Measurements from ENCODE around the gene DIP2C. TPM values are rescaled to one million over a fixed set of nuclear protein-coding genes. Genes with fewer than 3 reads are reported as not detected.

DIP2C gene
- total RNA-seq, 1 donor from 2014 or later, result 11.4 TPM

GRCh38 chr10:631266-631665, 58.2 kb downstream of the DIP2C start:
- DNase-seq (ENCODE audit: low read depth), result no peak
- TF ChIP-seq, protein P1, sequence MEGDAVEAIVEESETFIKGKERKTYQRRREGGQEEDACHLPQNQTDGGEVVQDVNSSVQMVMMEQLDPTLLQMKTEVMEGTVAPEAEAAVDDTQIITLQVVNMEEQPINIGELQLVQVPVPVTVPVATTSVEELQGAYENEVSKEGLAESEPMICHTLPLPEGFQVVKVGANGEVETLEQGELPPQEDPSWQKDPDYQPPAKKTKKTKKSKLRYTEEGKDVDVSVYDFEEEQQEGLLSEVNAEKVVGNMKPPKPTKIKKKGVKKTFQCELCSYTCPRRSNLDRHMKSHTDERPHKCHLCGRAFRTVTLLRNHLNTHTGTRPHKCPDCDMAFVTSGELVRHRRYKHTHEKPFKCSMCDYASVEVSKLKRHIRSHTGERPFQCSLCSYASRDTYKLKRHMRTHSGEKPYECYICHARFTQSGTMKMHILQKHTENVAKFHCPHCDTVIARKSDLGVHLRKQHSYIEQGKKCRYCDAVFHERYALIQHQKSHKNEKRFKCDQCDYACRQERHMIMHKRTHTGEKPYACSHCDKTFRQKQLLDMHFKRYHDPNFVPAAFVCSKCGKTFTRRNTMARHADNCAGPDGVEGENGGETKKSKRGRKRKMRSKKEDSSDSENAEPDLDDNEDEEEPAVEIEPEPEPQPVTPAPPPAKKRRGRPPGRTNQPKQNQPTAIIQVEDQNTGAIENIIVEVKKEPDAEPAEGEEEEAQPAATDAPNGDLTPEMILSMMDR (conservative IDR thresholded peaks at IDR 0.05; ENCODE audit: low read depth, low read length), result no peak
- no peak overlapping the region for H3K4me3 ChIP-seq (ENCODE audit: low read depth, low read length)

DNA sequence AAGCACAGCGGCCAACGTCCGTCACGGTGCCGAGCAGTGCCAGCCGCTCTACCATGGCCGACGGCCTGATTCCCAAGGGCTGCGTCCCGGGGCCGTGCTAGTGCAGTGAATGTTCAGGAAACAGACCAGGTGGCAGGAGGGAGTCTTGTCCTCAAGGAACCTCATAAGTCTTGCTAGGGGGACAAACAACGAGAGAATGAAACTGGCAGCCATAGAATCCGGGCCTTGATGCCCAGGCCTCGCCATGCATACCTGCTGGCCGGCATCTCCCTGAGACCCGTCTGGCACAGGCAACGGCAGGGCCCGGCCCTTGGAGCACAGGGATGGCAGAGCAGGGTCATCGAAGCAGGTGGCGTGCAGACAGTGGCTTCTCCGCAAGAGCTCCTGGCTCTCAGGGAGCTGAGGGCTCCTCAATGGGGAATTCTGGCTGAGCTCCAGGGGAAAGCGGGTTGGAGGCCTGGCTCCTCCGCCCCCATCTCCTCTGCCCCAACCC, 58.8 kb downstream of the DIP2C start:
- peak overlapping the region; percentile 24 for H3K4me3 ChIP-seq (ENCODE audit: low read depth, low read length)
- TF ChIP-seq, protein P1 (conservative IDR thresholded peaks at IDR 0.05; ENCODE audit: low read depth, low read length), result no peak
- no peak for DNase-seq (ENCODE audit: low read depth)

- TF ChIP-seq, protein P1 (conservative IDR thresholded peaks at IDR 0.05; ENCODE audit: low read depth, low read length), result no peak
- no peak for DNase-seq (ENCODE audit: low read depth)
Measured at GRCh38 chr10:629186-629998, 60.1 kb downstream of the DIP2C start.

DNA sequence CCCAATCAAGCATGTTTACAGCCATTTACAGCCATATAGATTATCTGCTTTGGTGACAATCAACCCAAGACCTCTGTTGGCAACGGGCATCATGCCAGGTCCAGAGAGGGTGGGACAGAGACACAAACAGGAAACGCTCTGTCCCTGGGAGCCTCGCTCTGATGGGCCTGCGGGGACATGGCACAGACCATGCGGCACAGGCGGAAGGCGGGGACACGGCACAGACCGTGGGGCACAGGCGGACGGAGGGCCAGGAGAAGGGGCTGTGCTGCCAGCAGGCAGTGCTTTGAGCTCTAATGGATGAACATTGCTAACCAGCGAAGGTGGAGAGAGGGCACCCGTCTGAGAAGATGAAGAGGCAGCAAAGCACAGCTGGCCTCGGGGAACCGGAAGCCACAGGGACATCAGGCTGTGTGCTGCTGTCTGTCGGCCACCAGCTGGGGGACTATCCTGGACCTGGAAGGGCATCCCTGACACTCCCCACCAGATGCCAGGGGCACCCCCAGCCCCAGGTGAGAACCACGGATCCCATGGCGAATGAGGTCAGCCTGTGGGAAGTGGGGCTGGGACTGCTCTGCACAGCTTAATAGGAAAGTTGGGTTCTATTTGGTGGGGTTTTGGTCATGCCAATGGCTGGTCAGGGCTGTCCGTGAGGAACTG, 61.0 kb downstream of the DIP2C start:
- TF ChIP-seq, protein P1 (conservative IDR thresholded peaks at IDR 0.05; ENCODE audit: low read depth, low read length), result no peak
- no peak for DNase-seq (ENCODE audit: low read depth)
- H3K4me3 ChIP-seq (ENCODE audit: low read depth, low read length), result no peak overlapping the region

More at GRCh38 chr10:629186-629998, 60.1 kb downstream of the DIP2C start:
- no peak overlapping the region for H3K4me3 ChIP-seq (ENCODE audit: low read depth, low read length)

GRCh38 chr10:627032-627992, 62.2 kb downstream of the DIP2C start:
- TF ChIP-seq, protein P1 (conservative IDR thresholded peaks at IDR 0.05; ENCODE audit: low read depth, low read length), result no peak
- no peak overlapping the region for H3K4me3 ChIP-seq (ENCODE audit: low read depth, low read length)
- no peak for DNase-seq (ENCODE audit: low read depth)
